Adipose tissue (tissue), 3 donors: ENCODE results near the gene TCN1. TPM values are rescaled to one million over a fixed set of nuclear protein-coding genes. Genes with fewer than 3 reads are reported as not detected.
"Not testable (repeated sequence)": the region's sequence is repeated elsewhere in the genome, so short reads cannot be mapped to it uniquely, and the experiment has no call there.

Experiments
- H3K27ac ChIP-seq: one replicate; pipeline ENCODE4 v1.5.1; 2013; ENCODE audit warnings: low read depth, low read length
- WGBS, 3 donors: extraction: QIAGEN DNeasy Blood & Tissue Kit; methylation state at CpG; one replicate each; pipeline ENCODE4 v1.1.7; 2013; 5-methylcytosine and 5-hydroxymethylcytosine counted together
- polyA plus RNA-seq, 3 donors: library from polyadenylated mRNA; stranded (reverse); fragments of 200-250 nt; gene quantifications; one replicate each; pipeline ENCODE4 v1.2.3, GENCODE V29; 2013
- donor health status: healthy with polysubstance abuse.
- donor health status: Bipolar disorder and iron deficiency.
- donor health status: healthy.

TCN1 gene
- polyA plus RNA-seq, 3 donors: 0.79 to 6.4 (median 1.3) TPM

DNA sequence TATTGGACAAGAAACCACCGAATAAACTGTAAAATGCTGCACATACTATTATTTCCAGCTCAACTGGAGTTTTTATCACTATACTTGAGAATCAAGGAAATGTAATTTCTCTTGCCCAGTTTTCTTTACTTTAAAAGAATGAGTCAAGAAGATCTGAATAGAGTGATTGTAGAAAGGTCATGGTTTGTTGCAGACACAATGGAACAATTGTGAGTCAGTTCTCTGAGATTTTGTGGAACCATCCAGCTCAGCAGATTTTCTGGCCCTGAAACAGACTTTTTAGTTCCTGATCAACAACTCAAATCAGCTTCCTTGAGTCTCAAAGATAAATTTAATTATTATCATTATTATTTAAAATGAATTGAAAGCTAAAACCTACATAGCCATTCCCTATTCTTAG lies 1.3 kb downstream of the TCN1 start:
- H3K27ac ChIP-seq: no peak overlapping the region
- 66 to 76% (median 68%) methylated on average over 1 of the region's 1 CpG for WGBS, 3 donors

DNA sequence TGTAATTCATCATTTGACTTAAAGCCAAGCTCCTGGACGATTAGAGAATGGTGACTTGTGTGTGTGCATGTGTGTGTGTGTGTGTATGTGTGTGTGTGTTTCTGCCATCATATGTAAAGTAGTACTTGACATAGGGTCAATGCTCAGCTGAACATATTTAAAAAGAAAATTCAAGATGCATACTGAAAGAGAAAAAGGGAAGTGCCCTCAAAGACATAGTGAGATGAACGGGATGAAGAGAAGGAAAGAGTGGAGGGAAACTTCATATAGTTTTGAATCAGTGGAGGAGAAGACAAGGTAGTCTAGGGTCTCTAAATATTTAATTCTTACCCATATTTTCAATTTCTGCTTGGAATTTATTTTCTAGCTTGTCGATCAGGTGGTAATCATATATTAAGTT lies 4.0 kb downstream of the TCN1 start:
- no peak overlapping the region for H3K27ac ChIP-seq
- WGBS, 3 donors: 61 to 78% (median 62%) methylated on average over 3 of the region's 3 CpGs

DNA sequence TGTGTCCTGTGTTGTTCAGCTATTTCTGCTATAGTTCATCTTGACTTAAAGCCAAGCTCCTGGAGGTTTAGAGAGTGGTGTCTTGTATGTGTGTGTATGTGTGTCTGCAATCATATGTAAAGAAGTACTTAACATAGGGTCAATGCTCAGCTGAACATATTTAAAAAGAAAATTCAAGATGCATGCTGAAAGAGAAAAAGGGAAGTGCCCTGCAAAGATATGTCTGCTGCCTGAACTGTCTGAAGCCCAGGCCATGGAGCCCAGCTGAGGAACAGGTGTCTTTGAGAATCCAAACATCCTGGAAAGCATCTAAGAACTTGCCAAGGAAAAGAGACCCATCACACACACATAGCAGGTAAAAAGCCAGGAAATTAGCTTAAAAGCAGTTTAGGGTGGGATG lies 6.6 kb downstream of the TCN1 start:
- no peak overlapping the region for H3K27ac ChIP-seq

DNA sequence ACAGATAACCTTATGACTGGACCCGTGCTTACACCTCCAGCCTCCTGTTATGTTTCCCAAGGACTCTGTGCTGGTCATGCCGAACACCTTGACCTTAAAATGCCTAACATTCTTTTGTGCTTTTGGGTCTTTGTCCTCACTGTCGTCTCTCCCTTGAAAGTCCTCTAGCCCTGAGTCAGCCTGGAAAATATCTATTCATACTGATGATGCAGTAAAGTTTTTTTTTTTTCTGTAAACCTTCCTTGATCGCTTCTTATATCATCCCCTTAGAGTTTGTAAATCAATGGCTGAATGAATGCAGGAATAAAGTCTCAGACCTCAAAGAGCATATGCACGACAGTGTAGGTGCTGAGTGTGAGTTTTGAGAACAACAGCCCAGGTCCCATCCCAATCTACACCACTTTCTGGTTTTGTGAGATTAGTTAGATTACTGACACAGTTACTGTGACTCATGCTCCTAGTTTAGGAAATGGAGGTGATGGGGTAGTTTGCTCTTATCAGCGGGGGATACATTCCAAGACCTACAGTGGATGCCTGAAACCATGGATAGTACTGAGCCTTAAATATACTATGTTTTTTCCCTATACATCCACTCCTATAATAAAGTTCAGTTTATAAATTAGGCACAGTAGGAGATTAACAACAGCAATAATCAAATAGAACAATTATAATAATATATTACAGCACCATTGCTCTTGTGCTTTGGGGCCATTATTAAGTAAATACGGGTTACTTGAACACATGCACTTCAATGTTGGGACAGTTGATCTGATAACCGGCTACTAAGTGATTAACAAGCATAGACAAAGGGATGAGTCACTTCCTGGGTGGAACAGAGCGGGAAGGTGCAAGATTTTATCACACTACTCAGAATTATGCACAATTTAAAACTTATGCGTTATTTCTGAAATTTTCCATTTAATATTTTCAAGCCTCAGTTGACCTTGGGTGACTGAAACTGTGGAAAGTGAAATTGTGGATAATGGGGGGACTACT lies 8.6 kb downstream of the TCN1 start:
- no peak overlapping the region for H3K27ac ChIP-seq
- 65 to 72% (median 66%) methylated on average over 10 of the region's 10 CpGs for WGBS, 3 donors

DNA sequence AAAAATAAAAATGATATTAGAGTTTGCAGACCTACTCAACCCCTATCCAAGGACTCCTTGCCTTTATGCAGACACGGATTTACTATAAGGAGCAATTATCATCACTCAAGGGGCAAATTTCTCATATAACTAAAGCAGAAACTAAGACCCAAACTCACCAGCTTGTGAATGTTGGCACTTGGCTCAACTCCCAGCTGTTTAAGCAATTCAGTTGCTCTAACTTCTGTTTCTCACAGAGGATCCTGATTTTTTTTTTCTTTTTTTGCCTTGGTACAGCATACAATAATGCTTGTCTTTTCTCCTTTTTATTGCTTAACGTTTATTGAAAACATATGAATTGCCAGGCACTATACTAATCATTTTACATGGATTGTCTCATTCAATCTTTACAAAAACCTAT lies 11.4 kb downstream of the TCN1 start:
- 24 to 52% (median 47%) methylated on average over 2 of the region's 2 CpGs for WGBS, 3 donors
- no peak overlapping the region for H3K27ac ChIP-seq

DNA sequence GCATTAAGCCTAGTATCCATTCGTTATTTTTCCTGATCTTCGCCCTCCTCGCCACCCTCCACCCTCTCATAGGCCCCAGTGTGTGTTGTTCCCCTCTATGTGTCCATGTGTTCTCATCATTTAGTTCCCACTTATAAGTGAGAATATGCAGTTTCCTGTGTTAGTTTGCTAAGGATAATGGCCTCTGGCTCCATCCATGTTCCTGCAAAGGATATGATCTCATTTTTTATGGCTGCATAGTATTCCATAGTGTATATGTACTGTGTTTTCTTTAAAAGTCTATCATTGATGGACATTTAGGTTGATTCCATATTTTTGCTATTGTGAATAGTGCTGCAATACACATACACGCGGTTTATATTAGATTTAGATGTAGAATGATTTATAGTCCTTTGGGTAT lies 14.9 kb downstream of the TCN1 start:
- 90 to 94% (median 92%) methylated on average over 5 of the region's 5 CpGs for WGBS, 3 donors
- not testable (repeated sequence) for H3K27ac ChIP-seq

DNA sequence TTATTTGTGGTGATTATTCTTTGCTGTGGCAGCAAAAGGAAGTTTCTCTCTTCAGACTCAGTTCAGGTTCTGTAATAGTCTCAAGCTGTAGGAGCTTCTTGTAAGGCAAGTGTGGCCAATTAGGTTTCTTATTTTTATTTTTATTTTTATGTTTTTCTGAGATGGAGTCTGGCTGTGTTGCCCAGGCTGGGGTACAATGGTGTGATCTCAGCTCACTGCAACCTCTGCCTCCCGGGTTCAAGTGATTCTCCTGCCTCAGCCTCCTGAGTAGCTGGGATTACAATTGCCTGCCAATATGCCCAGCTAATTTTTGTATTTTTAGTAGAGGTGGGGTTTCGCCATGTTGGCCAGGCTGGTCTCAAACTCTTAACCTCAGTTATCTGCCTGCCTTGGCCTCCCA lies 16.7 kb downstream of the TCN1 start:
- 85 to 97% (median 90%) methylated on average over 2 of the region's 2 CpGs for WGBS, 3 donors
- H3K27ac ChIP-seq: not testable (repeated sequence)

DNA sequence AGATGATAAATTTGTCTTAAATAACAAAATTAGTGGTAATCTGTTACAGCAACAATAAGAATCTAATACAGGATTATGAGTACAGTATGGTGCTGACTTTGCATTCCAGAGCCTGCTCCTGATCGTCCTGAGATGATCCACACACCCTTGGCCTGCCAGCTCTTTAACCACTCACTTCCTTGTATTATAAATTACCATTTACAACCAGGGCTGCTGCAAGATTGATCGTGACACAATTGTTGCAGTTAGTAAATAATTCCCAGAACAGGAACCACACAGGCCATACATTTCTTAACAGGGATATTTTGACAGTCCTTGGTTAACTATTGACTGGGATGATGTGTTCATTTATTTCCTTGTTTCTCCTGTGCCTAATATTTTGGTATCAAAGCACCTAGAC lies 17.2 kb downstream of the TCN1 start:
- 8 to 29% (median 20%) methylated on average over 2 of the region's 2 CpGs for WGBS, 3 donors
- H3K27ac ChIP-seq: no peak overlapping the region

DNA sequence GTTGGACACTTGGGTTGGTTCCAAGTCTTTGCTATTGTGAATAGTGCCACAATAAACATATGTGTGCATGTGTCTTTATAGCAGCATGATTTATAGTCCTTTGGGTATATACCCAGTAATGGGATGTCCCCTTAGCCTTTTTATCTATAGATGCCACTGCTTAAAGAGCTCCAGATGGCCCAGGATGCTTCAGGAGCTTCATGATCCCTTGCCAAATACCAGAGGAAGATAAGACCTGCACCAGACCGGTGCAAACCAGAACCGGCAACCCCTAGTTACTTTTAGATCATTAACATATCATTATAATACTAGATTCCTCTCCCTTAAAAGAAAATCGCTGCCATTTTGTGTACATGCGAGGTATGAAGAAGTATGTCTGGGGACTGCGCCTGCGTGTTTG lies 17.8 kb downstream of the TCN1 start:
- H3K27ac ChIP-seq: not testable (repeated sequence)
- 88 to 94% (median 89%) methylated on average over 6 of the region's 6 CpGs for WGBS, 3 donors

DNA sequence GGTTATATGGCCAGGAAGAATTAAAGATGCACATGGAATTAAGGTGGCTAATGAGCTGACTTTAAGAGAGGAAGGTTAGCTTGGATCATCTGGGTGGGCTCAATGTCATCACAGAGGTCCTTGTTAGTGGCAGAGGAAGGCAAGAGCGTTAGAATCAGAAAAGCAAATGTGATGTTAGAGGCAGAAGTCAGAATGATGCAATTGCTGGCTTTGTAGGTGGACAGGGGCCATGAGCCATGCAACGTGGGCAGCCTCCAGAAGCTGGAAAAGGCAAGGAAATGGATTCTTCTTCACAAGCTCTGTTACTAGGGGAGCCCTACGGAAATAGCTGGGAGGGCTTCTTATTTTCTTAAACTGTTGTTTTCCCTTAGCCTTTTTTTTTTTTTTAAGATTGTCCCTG lies 18.7 kb downstream of the TCN1 start:
- WGBS, 3 donors: 56 to 85% (median 67%) methylated on average over 3 of the region's 3 CpGs

DNA sequence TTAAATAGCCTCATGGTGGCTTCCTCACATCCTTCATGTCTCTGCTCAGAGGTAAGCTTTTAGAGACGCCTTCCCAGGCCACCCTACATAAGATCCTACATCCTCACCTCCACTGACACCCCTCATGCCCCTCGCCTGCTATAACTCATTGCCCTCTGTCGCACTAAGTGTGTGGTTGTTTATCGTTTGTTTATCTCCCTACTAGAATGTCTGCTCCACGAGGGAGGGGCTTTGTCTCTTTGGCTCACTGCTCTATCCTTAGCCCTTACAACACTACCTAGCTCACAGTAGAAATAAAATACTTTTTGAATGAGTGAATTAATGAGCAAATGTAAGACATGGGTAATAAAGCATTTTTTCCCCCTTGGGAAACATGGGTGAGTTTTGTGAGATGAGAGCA lies 19.7 kb downstream of the TCN1 start:
- WGBS, 3 donors: 52 to 77% (median 58%) methylated on average over 5 of the region's 5 CpGs
- no peak overlapping the region for H3K27ac ChIP-seq

More for the DNA sequence above, 18.7 kb downstream of the TCN1 start:
- no peak overlapping the region for H3K27ac ChIP-seq

DNA sequence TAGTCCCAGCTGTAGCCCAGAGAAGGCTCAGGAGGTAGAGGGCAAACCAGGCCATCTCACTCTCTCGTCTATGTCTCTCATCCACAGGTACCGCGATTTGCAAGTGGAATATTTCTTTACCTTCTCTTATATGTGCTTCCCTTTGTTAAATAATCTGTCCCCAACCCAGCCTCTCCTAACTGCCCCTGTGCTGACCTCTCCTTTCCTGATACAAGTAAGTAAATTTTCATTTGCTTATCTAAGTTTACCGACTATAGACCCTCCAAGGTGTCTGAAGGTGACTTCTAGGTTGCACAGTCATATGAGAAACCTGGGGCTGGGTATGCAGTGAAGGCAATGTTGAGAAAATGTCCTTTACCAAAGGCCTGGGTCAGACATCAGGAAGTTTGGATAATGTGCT lies 20.9 kb downstream of the TCN1 start, which contains the start of gene CBLIF:
CBLIF (minus strand) TSS at position 101 of the 400 bp plus-strand sequence; CDS start at position 55, 46 bp downstream.
- no peak within 1 kb of the TSS for H3K27ac ChIP-seq
- WGBS, 3 donors: 71 to 76% (median 75%) methylated on average over 4 of the region's 4 CpGs

DNA sequence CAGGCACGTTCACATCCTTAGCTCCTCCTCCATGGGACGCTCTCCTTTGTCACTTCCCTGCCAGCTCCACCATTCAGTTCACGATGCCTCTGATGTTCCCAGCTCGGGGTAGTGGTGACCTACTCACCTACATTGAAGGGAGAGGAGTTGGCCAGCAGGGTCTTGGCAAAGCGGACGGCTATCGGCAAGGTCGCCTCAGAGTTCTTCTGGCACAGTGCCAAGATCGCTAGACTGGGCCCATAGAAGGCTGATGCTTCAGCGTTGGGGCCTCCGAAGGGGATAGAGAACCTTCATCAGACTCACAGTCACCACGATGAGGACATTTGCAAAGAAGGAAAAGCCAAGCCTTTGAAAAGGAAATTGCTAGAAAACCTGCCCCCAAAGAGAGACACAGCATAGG lies 24.0 kb downstream of the TCN1 start:
- WGBS, 3 donors: 68 to 78% (median 76%) methylated on average over 12 of the region's 12 CpGs

DNA sequence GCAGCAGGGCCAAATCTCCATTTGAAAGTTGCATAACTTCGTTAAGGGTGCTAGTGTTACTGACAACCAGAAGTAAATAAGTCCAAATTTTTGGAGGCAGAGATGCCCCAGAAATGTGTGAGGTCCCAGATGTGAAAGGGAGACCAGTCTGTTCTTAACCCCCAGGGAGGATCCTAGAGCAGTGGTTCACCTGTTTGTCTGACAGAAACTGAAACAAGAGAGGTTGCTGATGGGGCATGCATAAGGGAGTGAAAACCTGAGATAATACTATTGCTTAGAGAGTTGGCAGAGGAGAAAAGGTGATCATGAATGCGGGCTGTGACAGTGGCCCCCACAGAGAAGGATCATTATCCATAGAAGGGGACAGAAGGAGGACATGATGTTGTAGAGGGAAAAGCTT lies 24.8 kb downstream of the TCN1 start:
- 90 to 98% (median 92%) methylated on average over 2 of the region's 2 CpGs for WGBS, 3 donors
- H3K27ac ChIP-seq: no peak overlapping the region

More for the DNA sequence above, 24.0 kb downstream of the TCN1 start:
- H3K27ac ChIP-seq: no peak overlapping the region

DNA sequence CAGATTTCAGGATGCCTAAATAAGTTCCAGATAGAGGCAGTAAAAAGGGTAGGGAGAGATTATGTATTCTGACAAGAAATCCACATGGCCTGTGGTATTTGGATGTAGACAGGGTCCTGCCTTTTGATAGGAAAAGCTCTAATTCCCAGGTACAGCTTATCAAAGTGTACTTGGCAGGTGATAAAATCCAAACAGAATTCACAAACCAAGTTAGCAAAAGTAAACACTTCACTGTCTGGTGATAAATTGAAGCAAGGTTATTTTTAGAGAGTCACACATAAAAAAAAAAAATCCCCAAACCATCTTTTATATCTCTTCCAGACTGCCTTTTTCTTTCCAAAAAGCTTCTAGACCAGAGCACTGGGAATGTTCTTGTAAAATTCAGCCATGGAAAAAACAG lies 26.7 kb downstream of the TCN1 start:
- H3K27ac ChIP-seq: no peak overlapping the region

DNA sequence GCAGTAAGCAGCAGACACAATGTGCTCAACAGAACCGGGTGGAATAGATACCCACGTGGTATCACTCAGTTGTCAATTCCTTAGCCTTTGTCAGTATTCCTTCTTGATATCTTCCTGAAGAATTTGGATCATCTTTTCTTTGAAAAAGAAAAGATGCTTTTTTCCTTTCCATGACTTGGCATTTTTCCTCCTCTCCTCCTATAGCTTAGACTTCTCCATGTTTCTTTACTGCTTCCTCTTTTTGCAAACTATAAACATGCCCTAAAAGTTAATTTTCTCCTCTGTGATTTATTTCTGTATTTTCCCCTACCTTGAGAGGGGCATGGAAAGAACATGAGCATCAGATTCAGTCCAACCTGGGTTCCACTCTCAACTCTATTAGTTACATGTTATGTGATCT lies 32.7 kb downstream of the TCN1 start:
- 79 to 87% (median 80%) methylated on average over 2 of the region's 2 CpGs for WGBS, 3 donors
- no peak overlapping the region for H3K27ac ChIP-seq

DNA sequence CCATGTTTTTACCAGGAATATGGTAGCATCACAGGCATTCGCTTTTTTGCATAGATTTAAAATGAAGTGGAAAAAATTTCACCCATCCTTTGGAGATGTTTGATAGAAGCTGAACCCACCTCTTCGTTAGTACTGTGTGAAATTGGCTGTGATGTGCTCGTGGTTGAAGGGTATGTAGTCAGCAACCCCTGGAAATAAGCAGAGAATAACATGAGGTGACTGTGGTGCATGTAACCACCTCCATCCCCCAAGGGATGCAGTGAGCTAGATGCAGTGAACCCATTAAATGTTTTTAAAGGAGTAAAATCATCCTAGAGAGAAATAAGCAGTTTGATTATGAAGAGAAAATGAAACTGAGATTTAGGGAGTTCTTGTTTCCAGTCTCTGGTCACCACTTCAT lies 36.9 kb downstream of the TCN1 start:
- H3K27ac ChIP-seq: no peak overlapping the region
- WGBS, 3 donors: 82 to 84% (median 83%) methylated on average over 3 of the region's 3 CpGs

DNA sequence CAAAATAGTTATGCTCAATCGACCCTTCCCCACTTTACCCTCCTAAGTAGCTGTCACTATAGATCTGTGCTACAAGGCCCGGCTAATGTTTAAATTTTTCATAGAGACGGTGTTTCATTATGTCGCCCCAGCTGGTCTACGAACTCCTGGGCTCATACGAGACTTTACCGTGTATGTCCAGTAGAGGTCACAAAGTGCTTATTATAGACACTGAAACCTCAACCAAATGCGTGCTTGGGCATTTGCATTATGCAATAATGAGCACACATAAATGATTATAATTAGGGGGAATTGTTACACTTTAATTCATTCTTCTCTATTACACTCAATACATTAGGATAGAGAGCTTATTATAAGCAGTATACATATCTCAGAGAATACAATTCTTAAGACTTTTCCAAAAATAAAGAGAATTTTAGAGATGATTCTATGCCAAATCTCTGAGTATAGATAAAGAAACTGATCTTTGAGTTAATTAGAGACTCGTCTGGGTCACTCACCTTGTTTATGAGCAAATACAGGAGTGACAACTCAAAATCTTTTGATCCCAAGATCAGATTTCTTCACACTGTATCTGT lies 43.2 kb downstream of the TCN1 start:
- H3K27ac ChIP-seq: no peak overlapping the region
- WGBS, 3 donors: 4 to 5% (median 5%) methylated on average over 9 of the region's 9 CpGs

DNA sequence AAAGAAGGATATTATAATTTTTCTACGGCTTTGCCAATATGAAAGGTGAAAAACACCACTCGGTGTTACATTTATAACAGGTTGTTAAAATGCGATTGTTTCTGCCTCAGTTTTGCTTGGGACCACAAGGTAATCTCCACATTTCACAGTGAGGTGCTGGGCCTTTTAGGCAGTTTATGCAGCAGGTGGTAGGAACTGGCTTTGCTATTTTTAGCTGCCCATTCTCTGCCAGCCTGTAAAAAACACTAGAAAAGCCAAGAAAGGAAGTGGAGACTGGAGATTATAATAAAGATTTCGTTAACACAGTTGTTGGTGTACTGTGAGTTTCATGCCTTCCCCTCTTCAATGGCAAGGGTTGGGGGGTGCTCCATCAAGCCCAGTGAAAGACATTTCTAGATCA lies 47.7 kb downstream of the TCN1 start:
- WGBS, 3 donors: 54 to 73% (median 55%) methylated on average over 4 of the region's 4 CpGs
- no peak overlapping the region for H3K27ac ChIP-seq

DNA sequence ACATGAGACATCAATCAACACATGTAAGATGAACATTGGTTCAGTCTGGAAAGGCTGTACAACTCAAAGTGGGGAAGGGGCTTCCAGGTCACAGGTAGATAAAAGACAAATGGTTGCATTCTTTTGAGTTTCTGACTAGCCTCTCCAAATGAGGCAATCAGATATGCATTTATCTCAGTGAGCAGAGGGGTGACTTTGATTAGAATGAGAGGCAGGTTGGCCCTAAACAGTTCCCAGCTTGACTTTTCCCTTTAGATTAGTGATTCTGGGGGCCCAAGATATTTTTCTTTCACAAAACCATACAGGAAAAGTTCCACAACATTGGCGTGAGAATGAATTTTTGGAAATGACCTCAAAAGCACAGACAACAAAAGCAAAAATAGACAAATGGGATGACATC lies 49.9 kb downstream of the TCN1 start:
- H3K27ac ChIP-seq: not testable (repeated sequence)
- WGBS, 3 donors: 62 to 84% (median 81%) methylated on average over 1 of the region's 1 CpG
